Measurements from ENCODE around the gene TRIM13.

The TRIM13 gene

DNA sequence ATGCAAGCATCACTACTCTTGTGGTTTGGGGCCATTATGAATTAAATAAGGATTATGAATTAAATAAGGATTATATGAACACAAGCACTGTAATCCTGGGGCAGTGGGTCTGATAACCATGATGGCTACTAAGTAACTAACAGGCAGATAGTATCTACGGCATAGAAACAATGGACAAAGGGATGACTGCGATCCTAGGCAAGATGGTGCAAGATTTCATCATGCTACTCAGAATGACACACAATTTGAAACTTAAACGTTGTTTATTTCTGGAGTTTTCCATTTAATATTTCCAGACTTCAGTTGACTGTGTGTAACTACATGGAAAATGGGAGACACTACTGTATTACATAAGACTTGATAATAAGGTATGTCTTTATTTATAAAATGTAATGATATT lies 33.5 kb downstream of the TRIM13 start:
- DNase-seq (ENCODE audit: low read depth) = no peak
- TF ChIP-seq MYC (IDR thresholded peaks at IDR 0.05; ENCODE audit: low read depth, low read length) = no peak

GRCh38 chr13:50033725-50034124 lies 36.9 kb downstream of the TRIM13 start:
- no peak for DNase-seq (ENCODE audit: low read depth)
- no peak for TF ChIP-seq MYC (IDR thresholded peaks at IDR 0.05; ENCODE audit: low read depth, low read length)
- no peak for TF ChIP-seq POLR2A (IDR thresholded peaks at IDR 0.05; ENCODE audit: extremely low read depth, insufficient read length)
- no peak for TF ChIP-seq MAX (IDR thresholded peaks at IDR 0.05; ENCODE audit: low read depth, low read length)
- TF ChIP-seq CTCF (IDR thresholded peaks at IDR 0.05; ENCODE audit: low read depth, low read length) = no peak

More for the DNA sequence above, 33.5 kb downstream of the TRIM13 start:
- H3K4me3 ChIP-seq (ENCODE audit: low read depth, low read length) = no peak overlapping the region

GRCh38 chr13:50037788-50038187 lies 40.9 kb downstream of the TRIM13 start:
- no peak for DNase-seq (ENCODE audit: low read depth)
- no peak overlapping the region for H3K4me3 ChIP-seq (ENCODE audit: low read depth, low read length)
- TF ChIP-seq MAX (IDR thresholded peaks at IDR 0.05; ENCODE audit: low read depth, low read length) = no peak
- TF ChIP-seq MYC (IDR thresholded peaks at IDR 0.05; ENCODE audit: low read depth, low read length) = no peak

More at GRCh38 chr13:50033725-50034124, 36.9 kb downstream of the TRIM13 start:
- H3K4me3 ChIP-seq (ENCODE audit: low read depth, low read length) = no peak overlapping the region

DNA sequence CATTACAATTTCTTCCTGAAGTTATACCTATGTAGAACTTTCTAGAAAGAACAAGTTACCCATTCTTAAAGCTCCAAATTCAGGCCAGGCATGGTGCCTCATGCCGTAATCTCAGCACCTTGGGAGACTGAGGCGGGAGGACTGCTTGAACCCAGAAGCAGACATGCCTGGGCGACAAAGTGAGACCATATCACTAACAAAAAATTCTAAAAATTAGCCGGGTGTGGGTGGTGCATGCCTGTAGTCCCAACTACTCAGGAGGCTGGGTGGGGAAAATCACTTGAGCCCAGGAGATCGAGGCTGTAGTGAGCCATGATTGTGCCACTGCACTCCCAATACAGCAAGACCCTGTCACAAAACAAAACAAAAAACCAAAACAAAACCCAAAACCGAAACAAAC lies 41.4 kb downstream of the TRIM13 start:
- no peak for TF ChIP-seq CTCF (IDR thresholded peaks at IDR 0.05; ENCODE audit: low read depth, low read length)
- H3K4me3 ChIP-seq (ENCODE audit: low read depth, low read length) = no peak overlapping the region
- no peak for DNase-seq (ENCODE audit: low read depth)

GRCh38 chr13:50052478-50052877 lies 55.6 kb downstream of the TRIM13 start:
- H3K4me3 ChIP-seq (ENCODE audit: low read depth, low read length) = no peak overlapping the region
- TF ChIP-seq POLR2A (IDR thresholded peaks at IDR 0.05; ENCODE audit: extremely low read depth, insufficient read length) = no peak
- TF ChIP-seq MAX (IDR thresholded peaks at IDR 0.05; ENCODE audit: low read depth, low read length) = no peak
- no peak for TF ChIP-seq CTCF (IDR thresholded peaks at IDR 0.05; ENCODE audit: low read depth, low read length)
- no peak for TF ChIP-seq MYC (IDR thresholded peaks at IDR 0.05; ENCODE audit: low read depth, low read length)
- DNase-seq (ENCODE audit: low read depth) = no peak

DNA sequence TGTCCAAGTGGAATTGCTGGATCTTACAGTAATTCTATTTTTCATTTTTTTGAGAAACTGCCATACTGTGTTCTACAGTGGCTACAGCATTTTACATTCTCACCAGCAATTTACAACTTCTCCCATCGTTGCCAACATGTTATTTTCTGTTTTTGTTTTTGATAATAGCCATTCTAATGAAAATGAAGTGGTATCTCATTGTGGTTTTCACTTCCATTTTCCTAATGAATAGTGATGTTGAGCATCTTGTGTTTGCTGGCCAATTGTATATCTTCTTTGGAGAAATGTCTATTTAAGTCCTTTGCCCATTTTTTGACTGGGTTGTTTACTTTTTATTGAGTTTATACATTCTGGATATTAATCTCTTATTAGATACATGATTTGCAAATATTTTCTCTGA lies 57.0 kb downstream of the TRIM13 start:
- TF ChIP-seq CTCF (IDR thresholded peaks at IDR 0.05; ENCODE audit: low read depth, low read length) (no peak), MYC (IDR thresholded peaks at IDR 0.05; ENCODE audit: low read depth, low read length) (no peak), MAX (IDR thresholded peaks at IDR 0.05; ENCODE audit: low read depth, low read length) (no peak), POLR2A (IDR thresholded peaks at IDR 0.05; ENCODE audit: extremely low read depth, insufficient read length) (no peak)
- DNase-seq (ENCODE audit: low read depth) = no peak
- no peak overlapping the region for H3K4me3 ChIP-seq (ENCODE audit: low read depth, low read length)

GRCh38 chr13:50055454-50055853 lies 58.6 kb downstream of the TRIM13 start:
- H3K4me3 ChIP-seq (ENCODE audit: low read depth, low read length) = no peak overlapping the region
- TF ChIP-seq MAX (IDR thresholded peaks at IDR 0.05; ENCODE audit: low read depth, low read length) = no peak
- no peak for TF ChIP-seq MYC (IDR thresholded peaks at IDR 0.05; ENCODE audit: low read depth, low read length)
- TF ChIP-seq CTCF (IDR thresholded peaks at IDR 0.05; ENCODE audit: low read depth, low read length) = no peak
- TF ChIP-seq POLR2A (IDR thresholded peaks at IDR 0.05; ENCODE audit: extremely low read depth, insufficient read length) = no peak
- no peak for DNase-seq (ENCODE audit: low read depth)

Measured in NB4 (cell line).